NCI-H187 treated with DMSO at 0.1 percent for 48 hours (cell line): ENCODE results near the gene TBC1D22A.

Source experiments
- DNase-seq: peaks from one replicate; lab custom pipeline; 2025; lab: John Stamatoyannopoulos, UW

TBC1D22A gene

DNA sequence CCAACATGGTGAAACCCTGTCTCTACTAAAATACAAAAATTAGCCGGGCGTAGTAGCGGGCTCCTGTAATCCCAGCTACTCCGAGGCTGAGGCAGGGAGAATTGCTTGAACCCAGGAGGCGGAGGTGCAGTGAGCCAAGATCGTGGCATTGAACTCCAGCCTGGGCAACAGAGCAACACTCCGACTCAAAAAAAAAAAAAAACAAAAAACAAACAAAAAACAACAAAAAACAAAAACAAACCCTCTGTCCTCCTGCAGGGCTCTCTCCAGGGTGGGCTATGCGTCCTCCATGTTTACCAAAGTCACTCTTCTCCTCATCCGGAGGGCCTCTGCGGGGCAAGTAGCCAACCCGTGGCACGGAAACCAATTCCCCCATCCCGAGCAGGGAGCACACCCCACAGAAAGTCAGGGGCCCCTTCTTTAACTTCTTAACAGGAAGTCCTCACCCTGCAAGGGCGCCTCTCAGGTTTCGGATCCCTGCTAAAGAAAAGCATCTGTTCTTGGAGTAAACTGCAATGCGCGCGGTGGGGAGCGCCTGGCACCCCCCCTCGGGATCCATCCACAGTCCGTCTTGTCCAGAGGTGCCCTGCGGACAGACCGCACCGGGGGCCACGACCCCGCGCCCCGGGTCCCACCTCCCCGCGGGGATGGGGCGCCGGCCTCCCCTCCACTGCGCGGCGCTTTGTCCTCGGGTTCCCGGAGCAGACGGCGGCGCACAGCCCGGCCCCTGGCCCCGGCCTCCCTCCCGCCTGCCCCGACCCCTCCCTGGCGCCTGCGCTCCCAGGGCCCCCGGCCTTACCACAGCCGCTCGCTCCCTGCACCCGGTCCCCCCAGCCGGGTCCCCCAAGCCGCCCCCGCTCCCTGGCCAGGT is 25.1 kb upstream of the TBC1D22A start:
- DNase-seq, result no peak

DNA sequence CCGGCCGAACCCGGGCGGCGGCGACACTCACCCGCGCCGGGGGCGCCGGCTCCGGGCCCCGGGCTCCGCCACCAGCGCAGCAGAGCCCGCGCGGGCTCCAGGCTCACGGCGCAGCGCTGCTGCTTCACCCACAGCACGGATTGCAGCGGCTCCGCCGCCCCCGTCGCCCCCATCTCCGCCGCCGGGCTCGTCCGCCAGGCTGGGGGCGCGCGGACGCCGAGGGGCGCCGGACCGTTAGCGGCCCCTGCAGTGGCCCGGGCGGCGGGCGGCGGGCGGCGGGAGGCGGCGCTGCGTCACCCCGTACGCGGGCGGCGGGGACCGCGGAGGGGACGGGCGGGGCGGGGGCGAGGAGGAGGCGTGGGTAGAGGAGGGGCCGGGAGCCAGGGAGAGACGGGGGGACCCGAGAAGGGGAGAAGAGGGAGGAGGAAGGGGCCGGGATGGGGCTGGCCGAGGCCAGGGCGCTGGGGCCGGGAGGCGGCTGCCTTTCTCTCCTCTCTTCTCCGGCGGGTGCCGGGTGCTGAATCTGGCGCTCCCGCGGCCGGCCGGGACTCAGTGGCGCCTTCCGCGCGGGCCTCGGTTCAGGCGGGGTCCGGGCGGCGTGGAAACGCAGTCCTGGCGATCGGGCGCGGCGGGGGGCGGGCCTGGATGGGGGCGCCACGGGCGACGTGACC is 24.3 kb upstream of the TBC1D22A start, which contains the start of gene CERK:
TSS of gene CERK (minus strand) at position 277 of the 671 bp plus-strand sequence. CDS start at position 173, 104 bp downstream.
- no peak for DNase-seq

DNA sequence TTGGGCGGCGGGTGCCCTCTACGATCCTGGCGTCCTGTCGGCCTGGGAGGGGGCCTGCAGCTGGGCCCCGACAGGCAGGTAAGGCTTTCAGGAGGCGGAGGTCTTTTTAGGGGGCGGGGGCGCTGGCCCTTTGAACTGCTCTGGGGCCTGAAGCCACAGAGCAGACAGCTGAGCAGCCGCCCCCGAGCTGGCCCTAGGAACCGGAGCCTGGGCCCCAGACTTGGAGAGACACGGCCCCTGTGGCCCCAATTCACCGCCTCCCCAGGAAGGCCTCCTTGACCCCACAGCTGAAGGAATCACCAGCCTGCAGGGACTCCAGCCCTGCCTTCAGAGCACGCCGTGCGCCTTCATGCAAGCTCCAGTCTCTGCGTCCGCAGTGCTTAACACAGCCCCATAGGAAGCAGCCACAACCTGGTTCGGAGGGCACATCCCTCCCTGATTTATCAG is 23.8 kb upstream of the TBC1D22A start:
- no peak for DNase-seq

DNA sequence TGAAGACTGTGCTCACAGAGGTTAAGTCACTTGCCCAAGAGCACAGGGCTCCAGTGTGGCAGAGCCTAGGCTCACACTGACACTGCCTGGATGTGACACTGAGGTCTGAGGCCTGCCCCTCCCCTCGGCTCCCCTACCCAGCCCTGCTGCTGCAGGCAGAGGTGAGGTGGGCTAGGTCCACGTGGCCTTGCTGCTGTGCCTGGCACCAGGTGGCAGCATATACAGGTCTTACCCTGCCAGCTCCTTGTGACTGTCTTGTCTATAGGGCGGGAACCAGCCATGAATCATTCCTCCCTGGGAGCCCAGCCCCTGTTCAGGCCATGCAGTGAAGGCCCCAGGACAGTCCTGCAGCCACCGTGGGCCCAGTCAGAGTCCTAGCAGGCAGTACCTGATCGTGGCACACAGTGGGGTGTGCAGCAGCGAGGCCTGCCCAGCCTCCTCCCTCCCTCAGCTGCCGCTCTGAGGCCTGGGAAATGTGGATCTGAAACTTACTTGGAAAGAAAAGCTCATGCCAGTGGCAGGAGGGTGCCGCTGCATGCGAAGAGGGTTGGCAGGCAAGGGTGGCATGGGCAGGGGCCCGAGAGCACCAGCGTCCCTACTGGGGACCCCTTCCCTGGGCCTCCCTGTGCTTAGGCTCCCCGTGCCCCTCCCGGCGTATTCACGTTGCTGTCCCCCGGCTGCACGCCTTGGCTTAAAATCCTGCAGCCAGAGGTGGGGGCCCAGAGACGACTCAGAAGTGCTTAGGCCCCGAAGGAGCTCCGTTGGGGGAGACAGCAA is 23.2 kb upstream of the TBC1D22A start:
- no peak for DNase-seq

DNA sequence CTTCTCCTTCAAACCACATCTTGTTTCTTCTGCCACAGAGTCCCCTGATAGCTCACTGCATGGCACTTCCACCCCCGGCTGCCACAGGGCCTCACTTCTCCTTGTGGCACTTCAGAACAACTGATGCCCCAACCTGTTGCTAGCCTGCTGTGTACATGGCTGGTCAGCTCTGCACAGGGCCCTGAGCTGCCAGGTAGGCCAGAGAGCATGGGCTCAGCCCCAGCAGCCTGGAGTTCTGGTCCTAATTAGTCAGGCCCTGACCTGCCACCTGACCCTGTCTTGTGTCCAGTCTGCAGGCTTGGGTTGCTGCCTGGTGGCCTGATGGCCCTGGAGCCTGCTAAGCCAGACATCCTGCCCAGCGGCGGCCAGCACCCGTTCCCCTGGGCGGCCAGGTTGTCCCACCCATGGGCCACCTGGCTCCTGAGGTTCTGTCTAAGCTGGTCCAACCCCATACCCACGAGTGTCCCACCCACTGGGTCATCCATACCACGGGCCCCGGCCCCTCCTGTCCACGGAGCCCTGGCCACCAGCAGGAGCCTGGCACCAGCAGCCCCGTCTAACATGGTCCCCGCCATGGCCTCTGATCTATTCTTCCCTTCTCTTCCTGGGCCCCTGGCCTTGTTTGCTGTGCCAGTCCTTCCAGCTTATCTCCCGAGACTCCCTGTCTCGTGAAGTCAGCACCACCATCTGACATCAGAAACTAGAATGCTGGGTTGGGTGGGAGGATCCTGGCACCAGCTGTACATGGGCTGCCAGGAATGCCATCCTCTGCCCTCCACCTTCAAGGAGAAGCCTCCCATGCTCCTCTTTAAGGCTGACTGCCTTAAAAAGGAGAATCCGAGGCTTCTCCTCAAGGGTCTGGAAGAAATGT is 21.3 kb upstream of the TBC1D22A start:
- no peak for DNase-seq

DNA sequence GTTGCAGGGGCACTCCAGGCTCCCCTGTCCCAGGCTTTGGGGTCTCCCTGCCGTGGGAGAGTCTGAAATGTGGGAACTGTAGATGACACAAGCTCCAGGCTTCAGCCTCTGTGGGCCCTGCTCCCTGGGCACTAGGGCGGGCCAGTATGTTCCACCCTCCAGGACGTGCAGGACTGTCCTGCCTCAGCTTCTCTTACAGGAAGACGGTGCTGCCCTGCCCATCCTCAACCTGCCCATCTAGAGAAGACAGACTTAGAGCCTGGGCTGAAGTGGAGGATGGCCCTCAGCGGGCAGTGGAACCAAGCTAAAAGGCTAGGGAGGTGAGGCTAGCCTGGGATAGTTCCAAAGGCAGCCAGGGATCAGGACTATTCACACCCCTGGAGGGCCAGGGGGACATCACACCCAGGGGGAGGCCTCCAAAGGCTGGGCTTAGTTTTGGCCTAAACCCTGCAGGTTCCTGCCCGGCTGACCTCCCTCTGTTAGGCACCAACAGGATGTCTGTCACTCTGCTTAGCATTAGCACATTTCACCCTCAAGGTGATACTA is 20.4 kb upstream of the TBC1D22A start:
- no peak for DNase-seq

DNA sequence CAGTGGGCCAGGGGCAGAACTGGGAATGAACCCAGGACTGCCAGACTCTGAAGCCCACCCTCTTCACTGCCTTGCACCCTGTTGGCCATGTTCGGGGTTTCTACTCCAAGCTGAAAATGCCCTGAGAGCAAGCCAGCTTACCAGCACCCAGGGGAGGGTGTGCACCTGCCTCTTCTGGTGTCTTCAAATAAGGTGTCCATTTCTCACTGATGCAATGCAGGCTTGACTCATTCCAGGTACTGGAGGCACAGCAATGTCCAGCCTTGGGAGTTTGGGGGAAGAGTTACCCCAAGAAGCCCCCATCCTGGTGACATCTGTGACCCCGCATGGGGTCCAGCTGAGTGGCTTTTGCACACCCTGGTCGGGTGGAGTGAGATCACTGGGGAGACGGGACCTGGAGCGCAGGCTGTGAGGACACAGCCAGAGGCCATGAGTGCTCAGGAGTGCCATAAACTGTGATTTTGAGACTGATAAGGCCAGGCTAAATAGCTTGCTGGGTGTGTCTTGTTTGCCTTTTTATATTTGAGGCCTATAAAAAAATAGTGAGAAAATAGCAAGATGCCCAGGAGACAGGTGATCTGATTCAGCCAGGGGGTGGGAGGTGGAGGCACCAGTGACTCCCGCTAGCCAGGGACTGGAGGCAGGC is 19.8 kb upstream of the TBC1D22A start:
- DNase-seq, result no peak

DNA sequence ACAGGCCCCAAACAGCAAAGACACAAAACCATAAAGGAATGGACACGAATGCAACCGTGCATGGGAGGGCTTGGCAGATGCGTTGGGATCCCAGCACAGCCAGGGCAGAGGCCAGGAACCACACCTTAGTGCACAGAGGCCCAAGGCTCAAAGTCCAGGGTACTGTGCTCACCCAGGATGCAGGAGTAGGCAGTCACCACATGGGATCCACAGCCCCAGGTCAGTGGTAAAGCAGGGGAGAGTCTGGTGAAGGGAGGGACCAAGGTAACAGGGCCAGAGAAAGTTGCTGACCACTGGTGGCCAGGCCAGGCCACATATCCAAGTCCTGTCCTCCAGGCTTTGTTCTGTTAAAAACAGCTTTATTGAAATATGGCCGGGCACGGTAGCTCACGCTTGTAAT is 17.9 kb upstream of the TBC1D22A start:
- DNase-seq, result no peak

DNA sequence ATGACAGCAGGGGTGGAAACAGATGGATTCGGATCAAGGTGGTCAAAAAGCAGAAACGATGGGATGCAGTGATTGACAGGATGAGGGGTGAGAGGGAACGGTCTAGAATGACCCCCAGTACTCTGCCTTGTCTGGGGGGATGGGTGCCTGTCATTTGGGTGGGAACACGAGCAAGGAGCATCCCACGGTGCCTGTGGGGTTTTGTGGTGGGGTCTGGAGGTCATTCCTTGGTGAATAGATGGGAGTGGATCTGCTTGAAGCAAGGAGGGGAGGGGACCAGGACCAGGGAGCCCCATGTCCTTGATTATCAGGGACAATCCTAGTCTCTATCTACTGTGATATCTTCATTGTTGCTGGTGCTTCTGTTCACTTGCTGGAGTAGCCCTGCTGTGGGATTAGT is 16.3 kb upstream of the TBC1D22A start:
- no peak for DNase-seq

DNA sequence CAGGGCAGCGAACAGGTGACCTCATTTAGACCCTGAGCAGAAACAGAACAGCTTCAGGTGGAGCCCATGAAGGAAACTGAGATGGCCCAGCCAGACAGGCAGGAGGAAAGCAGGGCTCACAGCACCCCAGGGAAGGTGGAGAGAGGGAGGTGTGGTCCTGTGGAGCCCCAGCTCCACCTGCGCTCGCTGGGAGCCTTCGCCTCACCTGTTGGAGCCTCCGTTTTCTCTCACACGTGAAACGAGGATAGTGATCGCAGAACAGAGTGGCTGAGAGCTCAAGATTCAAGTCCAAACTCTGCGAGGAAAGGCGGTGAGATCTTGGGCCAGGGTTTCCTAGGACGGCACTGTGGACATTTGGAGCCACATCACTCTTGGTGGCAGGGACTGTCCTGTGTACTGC is 15.8 kb upstream of the TBC1D22A start:
- no peak for DNase-seq

DNA sequence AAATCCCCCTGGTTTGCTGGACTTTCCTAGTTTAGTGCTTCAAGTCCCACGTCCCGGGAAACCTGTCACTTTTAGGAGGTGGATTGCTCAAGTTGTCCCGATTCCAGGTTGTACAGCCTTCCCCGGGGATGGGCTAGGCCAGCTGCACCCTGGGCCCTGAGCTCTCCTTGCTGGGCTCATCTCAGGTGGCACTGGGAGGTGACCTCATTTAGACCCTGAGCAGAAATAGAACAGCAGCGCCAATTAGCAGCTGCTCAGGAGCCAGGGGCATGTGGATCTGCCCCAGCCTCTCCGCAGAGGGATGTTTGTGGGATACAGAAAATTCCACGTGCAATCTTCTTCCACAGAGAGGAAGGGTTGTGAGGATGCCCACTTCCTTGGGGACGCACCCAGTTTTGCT is 14.8 kb upstream of the TBC1D22A start:
- DNase-seq, result no peak

DNA sequence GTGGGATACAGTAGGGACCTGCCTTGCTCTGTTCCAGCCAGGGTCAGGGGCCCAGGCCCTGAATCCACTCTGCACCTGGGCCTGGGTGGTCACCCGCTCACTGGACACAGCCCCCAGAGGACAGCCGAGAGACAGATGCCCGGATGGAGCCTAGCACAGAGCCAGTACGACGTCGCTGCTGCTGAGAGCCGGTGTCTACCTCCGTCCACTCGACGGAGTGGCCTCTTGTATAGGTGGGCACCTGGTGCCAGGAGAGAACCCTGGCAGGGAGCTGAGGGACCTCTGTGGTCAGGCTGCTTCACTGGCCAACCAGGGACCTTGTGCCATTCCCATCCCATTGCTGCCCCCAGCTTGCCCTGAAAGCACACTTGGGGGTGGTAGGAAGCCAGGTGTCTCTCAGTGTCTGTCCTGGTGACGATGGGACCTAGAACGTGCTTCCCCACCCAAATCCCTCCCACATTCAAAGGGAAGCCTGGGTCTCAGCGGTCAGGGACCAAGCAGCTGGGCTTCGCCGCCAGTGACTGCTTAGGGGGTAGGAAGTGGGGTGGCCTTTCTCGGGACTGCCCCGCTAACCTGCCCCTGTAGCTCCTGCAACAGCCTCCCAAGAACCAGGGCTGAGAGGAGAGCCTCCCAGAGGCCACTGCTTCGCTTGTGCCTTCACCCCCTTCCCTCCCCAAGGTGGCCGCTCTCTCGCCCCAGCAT is 14.1 kb upstream of the TBC1D22A start:
- DNase-seq, result no peak

DNA sequence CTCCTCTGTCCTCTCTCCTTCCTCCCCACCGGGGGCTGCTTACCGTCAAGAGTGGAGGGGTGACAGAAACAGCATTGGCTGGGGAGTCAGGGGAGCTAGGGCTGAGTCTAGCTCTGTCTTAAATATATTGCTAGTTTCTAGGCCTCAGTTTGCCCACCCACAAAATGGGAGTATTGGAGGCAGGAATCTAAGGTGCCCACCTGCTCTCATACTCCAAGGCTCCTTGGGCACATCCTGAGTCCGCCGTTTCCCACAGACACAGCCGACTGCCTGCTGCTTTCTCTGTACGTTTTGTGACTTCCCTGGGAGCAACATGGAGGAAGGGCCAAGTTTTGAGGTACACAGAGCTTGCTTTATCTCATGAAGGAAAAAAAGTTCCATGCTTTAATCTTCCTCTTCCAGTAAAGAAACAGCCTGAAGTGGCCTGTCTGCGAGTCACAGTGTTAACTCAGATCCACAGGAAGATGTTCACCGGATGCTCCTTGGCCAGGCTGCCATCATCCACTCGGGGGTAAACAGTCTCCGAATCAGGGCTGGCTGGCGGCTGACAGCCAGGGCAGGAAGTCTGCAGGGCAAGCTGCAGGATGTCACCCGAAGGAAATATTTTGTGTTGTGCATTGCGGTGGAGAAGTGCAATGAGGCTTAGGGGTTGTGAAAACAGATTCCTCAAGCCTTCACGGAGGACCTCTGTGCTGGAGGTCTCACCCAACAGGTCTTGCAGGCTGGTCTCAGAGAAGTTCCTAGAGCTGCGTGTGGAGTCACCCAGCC is 13.4 kb upstream of the TBC1D22A start:
- DNase-seq, result no peak

DNA sequence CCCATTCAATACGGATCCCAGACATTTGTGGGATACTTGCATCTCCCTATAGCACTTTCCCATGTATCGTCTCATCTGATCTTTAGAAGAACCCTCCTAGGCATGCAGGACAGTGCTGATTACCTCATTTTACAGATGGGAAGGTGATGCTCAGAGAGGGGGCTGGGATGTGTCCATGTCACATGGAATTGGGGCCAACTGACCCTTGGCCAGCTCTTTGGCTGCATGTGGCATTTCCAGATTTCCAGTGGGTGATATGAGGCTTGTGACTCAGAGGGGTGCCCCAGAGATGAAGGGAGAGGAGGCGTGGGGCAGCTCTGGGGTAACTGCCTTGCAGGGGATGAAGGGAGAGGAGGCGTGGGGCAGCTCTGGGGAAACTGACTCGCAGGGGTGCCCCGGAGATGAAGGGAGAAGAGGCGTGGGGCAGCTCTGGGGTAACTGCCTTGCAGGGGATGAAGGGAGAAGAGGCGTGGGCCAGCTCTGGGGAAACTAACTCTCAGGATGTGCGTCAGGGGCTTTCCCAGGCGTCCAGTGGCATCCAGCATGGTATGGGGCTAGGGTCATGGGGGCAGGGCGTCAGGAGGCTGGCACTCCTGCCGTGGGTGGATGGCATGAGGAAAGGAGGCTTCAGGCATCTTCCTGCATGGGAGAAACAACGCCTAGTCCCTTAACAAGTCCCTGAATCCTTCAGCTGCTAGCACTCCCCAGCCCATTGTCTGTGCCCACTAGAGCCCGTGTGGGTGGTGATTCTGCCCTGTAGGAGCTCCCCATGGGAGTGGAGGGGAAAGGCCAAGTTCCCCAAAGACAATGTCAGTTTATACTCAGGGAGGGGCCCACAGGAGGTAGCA is 12.5 kb upstream of the TBC1D22A start:
- no peak for DNase-seq

DNA sequence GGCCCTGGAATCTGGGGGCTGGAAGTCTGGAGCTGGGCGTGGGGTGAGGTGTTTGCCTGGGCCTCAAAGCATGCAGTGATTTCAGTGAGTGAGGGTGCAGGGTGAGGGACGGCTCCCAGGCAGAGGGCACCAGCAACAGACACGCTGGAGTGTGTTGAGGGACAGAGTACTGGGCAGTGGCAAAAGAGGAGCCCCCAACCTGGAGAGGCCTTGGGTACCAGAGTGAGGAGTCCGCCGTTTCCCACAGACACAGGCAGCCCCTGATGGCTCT is 12.0 kb upstream of the TBC1D22A start:
- DNase-seq, result no peak

DNA sequence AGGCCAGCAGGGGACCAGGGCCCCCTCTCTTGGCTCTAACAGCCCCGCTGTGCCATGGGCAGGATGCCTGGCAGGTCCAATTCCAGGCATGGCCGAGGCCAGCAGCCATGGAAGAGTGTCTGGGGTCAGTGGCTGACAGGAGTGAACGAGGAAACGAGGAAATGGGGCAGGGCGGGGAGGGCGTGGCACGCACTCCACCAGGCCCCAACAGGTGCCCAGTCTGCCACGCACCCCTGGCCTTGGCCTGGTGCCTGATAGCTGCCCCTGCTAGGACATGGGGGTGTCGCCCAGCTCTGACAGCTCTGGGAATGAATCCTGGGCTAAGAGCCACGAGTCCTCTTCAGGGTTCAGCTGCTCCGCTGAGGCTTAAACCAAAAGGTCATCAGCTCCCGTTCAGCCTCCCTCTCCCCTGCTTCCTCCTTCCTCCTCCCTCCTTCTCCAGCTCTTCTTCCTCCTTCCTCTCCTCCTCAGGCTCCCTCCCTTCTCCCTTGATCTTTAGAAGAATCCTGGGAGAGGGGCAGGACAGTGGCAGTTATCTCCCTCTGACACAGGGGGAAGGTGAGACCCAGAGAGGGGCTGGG is 11.5 kb upstream of the TBC1D22A start:
- no peak for DNase-seq

DNA sequence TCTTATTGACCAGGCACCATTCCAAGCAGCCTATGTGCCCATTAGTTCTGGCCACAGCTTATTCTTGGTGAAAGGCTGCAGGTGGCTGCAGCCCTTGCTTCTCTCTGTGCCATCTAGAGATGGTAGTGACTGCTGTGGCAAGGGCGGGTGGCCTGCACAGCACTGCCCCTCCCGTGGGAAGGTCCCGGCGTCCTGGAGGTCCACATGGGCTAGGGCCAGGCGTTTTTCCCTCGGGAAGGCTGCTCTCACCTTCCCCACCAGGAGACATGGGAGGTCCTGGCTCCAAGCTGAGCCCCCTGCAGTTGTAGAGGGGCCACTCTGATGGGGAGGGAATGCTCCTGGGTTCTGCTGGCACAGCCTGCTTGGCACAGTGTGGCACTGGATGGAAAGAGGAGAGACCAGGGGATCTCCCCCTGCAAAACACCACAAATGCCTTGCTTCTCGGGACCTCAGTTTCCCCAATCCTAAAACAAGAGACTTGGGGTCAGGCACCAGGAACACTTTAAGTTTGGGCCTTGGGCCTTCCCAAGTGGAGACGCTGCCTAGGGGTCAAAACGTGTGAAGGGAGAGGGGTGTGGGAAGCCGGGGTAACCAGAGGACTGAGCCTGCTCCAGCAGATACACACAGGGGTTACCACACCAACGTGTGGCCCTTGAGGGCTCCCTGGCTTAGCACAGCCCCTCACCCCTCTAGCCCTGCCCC is 10.0 kb upstream of the TBC1D22A start:
- DNase-seq, result no peak

DNA sequence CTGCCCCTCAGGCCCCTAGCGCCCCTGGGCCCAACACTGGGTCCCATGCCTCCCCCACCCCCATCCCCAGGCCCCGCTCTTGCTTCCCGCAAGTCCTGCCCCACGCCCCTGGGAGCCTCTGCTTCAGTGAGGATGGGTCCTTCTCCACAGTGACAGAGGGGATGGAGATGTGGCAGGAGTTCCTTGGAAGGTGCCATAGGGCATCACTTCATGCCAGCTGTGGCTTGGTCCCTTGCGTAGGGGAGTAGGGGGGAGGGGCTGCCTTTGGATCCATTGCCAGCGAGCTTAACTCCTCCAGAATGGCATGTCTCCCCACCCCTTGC is 9.5 kb upstream of the TBC1D22A start:
- DNase-seq, result no peak
